Measurements from ENCODE around the gene MRPL32.

Gene MRPL32

GRCh38 chr7:42928754-42929153 lies 3.4 kb upstream of the MRPL32 start:
- no peak for FAIRE-seq

- FAIRE-seq: no peak
Measured at GRCh38 chr7:42929449-42929848, 2.7 kb upstream of the MRPL32 start.

GRCh38 chr7:42930889-42931288 lies 1.3 kb upstream of the MRPL32 start:
- no peak for FAIRE-seq

- no peak for FAIRE-seq
Measured at GRCh38 chr7:42931447-42931833, 736 bp upstream of the MRPL32 start.

- FAIRE-seq: no peak
Measured at GRCh38 chr7:42932811-42933591, 825 bp downstream of the MRPL32 start.

GRCh38 chr7:42934291-42934690 lies 2.1 kb downstream of the MRPL32 start:
- no peak for FAIRE-seq

GRCh38 chr7:42935861-42936260 lies 3.7 kb downstream of the MRPL32 start:
- no peak for FAIRE-seq

GRCh38 chr7:42939457-42940240 lies 7.5 kb downstream of the MRPL32 start:
- no peak for FAIRE-seq

GRCh38 chr7:42940985-42941847 lies 9.0 kb downstream of the MRPL32 start:
- no peak for FAIRE-seq

GRCh38 chr7:42945821-42946626 lies 13.8 kb downstream of the MRPL32 start:
- FAIRE-seq: no peak

- FAIRE-seq: no peak
Measured at GRCh38 chr7:42946627-42946950, 14.4 kb downstream of the MRPL32 start.

GRCh38 chr7:42947521-42947920 lies 15.3 kb downstream of the MRPL32 start:
- no peak for FAIRE-seq

- no peak for FAIRE-seq
Measured at GRCh38 chr7:42950417-42950816, 18.2 kb downstream of the MRPL32 start.

- no peak for FAIRE-seq
Measured at GRCh38 chr7:42952328-42952727, 20.2 kb downstream of the MRPL32 start.

- FAIRE-seq: no peak
Measured at GRCh38 chr7:42953994-42954393, 21.8 kb downstream of the MRPL32 start.

- no peak for FAIRE-seq
Measured at GRCh38 chr7:42956062-42956461, 23.9 kb downstream of the MRPL32 start.

GRCh38 chr7:42959549-42959948 lies 27.4 kb downstream of the MRPL32 start:
- FAIRE-seq: no peak

GRCh38 chr7:42960762-42961161 lies 28.6 kb downstream of the MRPL32 start:
- FAIRE-seq: no peak

- no peak for FAIRE-seq
Measured at GRCh38 chr7:42961170-42961569, 29.0 kb downstream of the MRPL32 start.

GRCh38 chr7:42964293-42964692 lies 32.1 kb downstream of the MRPL32 start:
- FAIRE-seq: no peak

GRCh38 chr7:42964849-42965805 lies 33.0 kb downstream of the MRPL32 start:
- FAIRE-seq: no peak

Measured in colon (tissue), 2 donors.